GM18505 (cell line): ENCODE measurements around the gene KLHL14.

Experiments
- ATAC-seq: cut with Tn5 transposase; IDR thresholded peaks from one replicate; pipeline ENCODE4 v1.9.1; 2021; ENCODE audit not compliant: unreplicated experiment
- POLR2A ChIP-seq: IDR thresholded peaks from 4 replicates; pipeline ENCODE4 v1.6.1; 2011; ENCODE audit warnings: borderline replicate concordance; ENCODE audit not compliant: insufficient read depth, insufficient read length; ENCODE audit errors: extremely low read depth

The KLHL14 gene

DNA sequence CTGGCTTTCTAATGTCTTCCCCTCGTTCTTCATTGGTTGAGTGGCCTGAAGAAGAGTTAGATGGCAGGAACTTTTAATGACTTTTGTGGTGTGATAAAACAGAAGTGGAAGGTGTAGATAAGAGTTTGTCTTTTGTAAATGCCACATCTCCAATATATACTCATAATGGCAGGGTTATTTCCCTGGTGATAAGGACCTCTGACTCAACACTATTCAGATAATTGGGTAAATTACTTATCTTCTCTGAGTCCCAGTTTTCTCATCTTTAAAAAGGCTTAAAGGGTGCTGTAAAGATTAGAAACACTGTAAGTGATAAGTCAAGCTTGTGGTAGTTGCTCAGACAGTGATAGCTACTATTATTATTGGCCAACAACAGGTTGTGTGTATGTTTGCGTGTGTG lies 9.5 kb downstream of the KLHL14 start:
- TF ChIP-seq POLR2A: no peak
- no peak for ATAC-seq

DNA sequence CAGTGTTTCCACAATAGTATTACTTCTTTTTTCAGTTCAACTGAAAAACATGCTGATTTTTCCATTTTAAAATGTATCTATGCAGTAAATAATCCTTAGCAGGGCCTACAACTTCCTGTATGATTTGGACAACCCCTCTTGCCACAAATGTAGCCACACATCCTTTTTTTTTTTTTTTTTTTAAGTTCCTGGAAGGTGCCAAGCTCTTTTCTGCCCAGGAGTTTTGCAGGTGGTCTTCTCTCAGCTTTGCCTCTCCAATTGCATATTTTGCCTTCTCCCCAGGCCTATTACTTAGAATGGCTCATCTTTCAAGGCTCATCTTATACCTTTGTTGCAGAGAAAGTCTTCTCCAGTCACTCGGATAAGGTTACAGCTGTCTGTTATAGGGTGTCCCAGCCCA lies 11.6 kb downstream of the KLHL14 start:
- TF ChIP-seq POLR2A: no peak
- ATAC-seq: no peak

DNA sequence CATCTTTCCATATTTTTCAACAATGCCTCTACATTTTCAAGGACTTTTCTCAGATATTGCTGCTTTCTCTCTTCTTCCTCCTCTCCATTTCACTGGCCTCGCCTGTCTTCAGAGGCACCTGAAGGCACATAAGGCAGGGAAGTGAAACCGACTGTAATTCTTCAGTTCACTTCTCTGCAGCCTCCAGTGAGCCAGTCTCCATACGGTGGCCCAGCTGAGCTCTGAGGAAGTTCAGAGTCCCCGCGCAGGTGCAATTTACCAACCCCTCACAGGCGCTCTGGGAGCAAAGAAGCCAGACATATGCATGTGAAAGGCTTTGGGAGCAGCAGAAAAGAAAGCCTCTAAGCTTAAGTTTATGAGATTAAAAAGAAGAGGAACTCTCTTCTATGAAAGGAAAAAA lies 12.4 kb downstream of the KLHL14 start:
- no peak for TF ChIP-seq POLR2A
- ATAC-seq: peak; percentile 98

DNA sequence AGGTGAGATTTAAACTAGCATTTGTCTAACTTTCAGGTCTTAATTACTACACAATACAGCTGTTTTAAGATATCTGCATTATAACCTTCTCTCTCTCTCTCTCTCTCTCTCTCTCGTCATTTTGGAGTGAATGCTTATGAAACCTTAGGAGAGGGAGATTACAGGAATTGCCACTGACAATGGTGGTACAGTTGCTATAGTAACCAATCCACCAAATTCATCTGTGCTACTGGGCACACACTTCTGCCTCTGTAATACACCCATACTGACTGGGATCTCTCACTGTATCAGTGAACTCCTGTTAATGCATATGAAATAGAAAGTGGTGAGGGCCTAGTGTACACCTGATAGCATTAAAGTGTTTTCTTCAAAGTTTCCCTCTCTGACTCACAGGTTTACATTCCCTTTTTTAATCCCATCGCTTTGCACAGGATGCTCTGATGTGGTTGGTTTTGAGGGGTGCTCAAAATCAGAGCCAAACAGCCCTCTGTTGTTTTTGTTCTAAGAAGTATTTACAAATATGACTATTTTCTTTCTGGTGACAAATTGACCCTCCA lies 13.1 kb downstream of the KLHL14 start:
- ATAC-seq: no peak
- TF ChIP-seq POLR2A: no peak

DNA sequence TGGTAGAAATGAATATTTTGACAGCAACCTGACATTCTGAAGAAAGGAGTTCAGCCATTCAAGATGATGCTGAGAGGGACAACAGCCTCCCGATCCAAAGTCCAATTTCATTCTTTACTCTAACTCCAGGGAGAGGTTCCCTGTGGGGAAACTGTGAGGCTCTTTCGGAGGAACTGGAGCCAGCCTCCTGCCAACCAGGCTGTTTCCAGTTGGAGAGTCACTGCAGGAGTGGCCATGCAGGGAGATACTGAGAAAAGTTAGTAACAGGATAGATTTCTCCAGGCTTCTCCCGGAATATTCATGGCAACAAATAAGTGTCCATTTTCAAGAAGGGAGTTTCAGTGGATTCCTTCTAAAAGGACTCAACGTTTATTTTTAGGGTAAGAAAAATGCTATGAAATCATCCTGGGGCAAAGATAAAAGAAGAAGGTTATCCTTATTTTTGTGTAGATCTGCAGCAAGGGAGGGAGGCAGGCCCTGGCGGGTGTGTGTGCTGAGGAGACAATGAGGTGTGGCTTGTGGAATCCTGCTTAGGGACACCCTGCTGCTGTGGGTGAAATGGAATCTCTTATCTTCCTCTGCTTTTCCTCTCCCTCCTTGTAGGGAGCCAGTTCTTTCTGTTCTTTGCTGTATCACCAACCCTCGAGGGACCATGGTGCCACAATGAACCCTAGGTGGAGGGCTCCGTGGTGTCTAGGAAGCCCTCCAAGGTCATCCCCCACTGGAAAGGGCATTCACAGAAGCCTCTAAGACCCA lies 18.1 kb downstream of the KLHL14 start:
- TF ChIP-seq POLR2A: no peak
- no peak for ATAC-seq

DNA sequence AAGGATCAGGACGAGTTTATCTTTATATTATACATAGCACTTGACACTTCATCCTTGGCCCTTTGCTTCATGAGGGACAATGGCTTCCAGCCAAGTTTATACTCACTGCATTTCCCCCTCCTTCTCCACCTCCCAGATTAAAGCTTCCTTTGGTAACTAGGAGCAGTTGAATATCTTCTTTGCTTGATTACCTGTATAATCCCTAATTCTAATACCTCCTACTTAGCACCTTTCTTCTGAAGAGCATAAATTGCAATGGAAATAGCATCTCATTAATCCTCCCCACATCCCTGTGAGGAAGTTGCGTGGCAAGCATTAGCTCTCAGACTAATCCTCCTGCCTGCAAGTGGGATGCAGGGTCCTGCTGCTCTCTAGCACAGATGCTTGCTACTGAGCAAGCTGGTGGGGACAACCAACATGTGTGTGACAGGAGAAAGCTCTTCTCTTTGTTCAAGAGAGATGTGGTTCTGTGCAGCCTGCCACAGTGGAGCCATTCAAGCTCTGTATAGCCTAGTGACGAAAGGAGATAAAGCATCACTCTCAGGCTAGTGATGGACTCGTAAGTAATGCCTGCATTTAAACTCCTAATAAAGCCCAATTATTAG lies 19.1 kb downstream of the KLHL14 start:
- no peak for ATAC-seq
- TF ChIP-seq POLR2A: no peak

DNA sequence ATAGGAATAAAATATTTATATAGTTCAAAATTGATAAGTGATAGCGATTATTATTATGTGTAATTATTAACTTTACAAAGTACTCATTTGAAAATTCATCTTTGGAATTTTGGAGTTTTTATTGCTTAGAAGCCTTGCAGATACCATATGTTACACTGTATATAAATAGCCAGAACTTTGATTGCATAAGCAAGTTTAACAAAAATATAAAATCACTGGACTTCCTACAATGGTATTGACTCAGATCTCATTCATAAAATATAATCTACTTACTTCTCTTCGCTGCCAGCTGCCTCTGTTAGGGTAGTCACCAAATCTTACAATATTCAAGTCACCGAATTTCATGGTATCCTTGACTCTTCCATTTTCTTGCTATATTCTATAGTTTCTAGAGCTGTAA lies 22.5 kb downstream of the KLHL14 start:
- TF ChIP-seq POLR2A: no peak
- no peak for ATAC-seq

DNA sequence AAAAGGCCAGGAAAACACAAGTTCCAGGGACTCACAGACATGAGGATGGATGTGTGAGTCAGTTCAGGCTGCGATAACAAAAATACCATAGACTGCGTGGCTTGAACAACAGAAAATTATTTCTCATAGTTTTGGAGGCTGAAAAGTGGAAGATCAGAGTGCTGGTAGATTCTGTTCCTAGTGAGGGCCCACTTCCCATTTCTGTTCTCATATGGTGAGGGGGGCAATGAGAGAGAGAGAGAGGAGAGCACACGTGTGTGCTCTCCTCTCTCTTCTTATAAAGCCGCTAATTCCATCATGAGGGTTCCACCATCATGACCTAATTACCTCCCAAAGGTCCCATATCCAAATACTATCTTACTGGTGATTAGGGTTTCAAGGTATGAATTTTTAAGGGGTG lies 23.0 kb downstream of the KLHL14 start:
- no peak for TF ChIP-seq POLR2A
- ATAC-seq: no peak

DNA sequence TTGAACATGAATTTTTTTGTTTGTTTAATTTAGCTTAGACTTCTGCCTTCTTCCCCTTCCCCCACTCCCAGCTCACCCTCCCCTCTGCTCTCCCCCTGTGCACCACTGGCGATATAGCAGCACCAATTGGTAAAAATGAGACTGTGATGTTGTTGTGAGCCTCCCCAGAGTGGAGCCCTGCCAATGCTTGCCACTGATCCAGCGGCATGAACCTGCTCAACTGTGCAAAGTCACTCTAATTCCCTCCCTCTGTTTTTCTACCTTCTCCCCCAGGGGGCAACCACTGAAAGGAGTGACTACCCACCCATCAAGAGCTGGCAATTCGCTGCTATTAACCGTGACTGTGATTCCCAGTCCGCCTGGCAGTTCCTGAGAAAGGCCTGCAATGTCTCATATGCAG lies 30.2 kb downstream of the KLHL14 start:
- no peak for TF ChIP-seq POLR2A
- no peak for ATAC-seq

DNA sequence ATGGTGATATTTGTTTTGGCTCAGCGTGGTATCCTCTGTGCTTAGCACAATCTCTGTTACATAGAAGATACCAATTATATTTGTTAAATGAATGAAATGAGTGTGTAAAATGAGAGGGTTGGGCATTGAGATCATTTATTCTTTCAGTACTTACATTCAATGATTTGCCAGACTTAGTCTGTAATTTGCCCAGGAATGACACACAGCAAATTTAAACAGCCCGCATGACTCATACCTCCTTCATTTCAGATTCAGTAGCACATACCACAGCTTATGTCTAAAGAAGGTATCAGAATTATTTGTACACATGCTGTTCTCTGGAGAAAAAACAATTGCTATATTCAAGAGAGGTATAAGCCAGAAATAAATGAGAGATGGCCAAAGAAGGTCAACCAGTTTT lies 37.0 kb downstream of the KLHL14 start:
- no peak for ATAC-seq
- no peak for TF ChIP-seq POLR2A

DNA sequence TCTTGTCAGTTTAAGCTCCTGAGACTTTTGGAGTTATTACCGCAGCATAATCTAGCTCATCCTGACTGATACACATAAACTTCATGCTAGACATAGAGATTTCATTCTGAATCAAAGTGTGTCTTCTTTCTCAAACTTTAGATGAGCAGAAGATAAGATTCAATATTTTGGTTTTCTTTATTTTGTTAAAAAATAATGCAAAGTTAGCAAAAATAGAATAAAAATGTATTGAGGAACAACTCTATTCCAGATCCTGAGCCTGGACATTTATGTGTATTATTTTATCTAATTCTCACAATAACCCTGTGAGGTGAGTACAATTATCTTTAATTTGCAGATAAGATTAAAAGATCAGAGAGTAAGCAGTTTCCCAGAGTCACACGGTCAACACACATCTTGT lies 38.4 kb downstream of the KLHL14 start:
- no peak for ATAC-seq
- TF ChIP-seq POLR2A: no peak

DNA sequence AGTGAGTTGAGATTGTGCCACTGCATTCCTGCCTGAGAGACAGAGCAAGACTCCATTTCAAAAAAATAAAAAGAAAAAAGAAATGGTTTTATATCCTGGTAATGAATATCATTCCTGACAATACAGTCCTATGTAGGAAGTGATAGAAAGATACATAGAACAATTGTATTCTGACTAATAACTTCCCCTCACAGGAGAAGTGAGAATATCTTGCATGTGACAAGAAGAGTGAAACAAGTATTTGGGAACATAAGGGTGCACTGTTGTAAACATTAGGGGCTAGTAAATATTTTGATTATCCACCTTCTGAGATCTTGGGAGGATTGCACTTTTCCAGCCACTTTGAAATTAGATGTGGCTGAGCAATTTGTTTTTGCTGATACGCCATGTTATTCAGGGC lies 40.7 kb downstream of the KLHL14 start:
- TF ChIP-seq POLR2A: no peak
- no peak for ATAC-seq

DNA sequence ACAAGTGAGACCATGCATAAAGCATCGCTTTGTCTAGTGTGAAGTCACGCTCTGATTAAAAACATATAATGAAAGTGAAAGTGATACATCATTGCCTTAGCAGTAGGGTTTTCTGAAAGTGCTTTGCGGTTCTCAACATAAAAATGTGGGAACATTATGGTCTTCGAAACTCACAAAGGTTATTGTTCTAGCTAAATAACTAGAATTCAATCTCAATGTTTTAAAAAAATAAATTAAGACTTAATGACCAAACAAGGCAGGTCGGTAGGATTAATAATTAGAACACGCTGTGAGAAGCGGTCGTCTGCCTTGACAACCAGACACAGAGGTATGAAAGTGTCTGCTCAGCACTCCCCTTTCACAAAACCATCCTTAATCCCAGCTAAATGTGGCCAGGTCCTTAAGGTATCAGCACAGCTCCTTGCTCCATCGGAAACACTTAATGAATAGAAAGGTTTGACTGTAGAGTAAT lies 42.2 kb downstream of the KLHL14 start:
- no peak for TF ChIP-seq POLR2A
- peak; percentile 96 for ATAC-seq

DNA sequence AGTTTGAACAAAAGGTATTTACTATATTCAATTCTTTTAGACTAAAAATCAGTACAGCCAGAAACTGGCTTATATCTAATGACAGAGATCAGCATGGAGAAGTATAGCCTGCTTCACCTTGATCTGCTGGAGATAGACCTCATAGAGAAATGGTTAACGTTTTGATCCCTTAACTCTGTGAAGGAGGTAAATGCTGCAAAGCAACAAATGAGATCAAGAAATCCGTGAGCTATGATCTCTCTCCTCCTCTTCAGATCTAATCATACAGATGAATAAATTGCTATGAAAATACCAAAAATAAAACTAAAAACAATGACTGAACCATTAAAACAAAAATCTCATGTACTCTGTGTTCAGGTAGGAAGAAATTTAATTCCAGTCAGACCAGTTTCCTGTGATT lies 42.8 kb downstream of the KLHL14 start:
- ATAC-seq: peak; percentile 5
- TF ChIP-seq POLR2A: no peak
